Effector memory CD8-positive, alpha-beta T cell (primary cell): ENCODE measurements around the gene ZBTB11.
"Not testable (repeated sequence)": the region's sequence is repeated elsewhere in the genome, so short reads cannot be mapped to it uniquely, and the experiment has no call there.

Experiments used
- ATAC-seq: fragments of 150-1000 bp; cut with Tn5 transposase; replicated peaks from 2 replicates; pipeline ENCODE4 v1.10.0; 2021; ENCODE audit warnings: mild to moderate bottlenecking, moderate library complexity
- DNase-seq, 3 experiments: peaks; one replicate each; pipeline ENCODE4 v3.0.0; 2021
- H3K27ac Mint-ChIP-seq, 2 donors: one replicate each; pipeline ENCODE4 v1.8.0; 2022; ENCODE audit warnings: mild to moderate bottlenecking in 2 of 2, mixed read lengths in 2 of 2, moderate library complexity in 2 of 2
- H3K27me3 Mint-ChIP-seq, 2 donors: one replicate each; pipeline ENCODE4 v1.8.0; 2022; ENCODE audit warnings: mixed read lengths in 2 of 2
- H3K36me3 Mint-ChIP-seq: one replicate; pipeline ENCODE4 v1.8.0; 2022; ENCODE audit warnings: mild to moderate bottlenecking, moderate library complexity, mixed read lengths; ENCODE audit not compliant: insufficient read depth
- H3K4me1 Mint-ChIP-seq, 2 donors: one replicate each; pipeline ENCODE4 v1.8.0; 2022; ENCODE audit warnings: low read depth in 2 of 2, mixed read lengths in 2 of 2
- H3K4me3 Mint-ChIP-seq, 2 donors: one replicate each; pipeline ENCODE4 v1.8.0; 2022; ENCODE audit warnings: mild to moderate bottlenecking in 2 of 2, mixed read lengths in 2 of 2, moderate library complexity in 2 of 2
- H3K9me3 Mint-ChIP-seq, 2 donors: one replicate each; pipeline ENCODE4 v1.8.0; 2022; ENCODE audit warnings: mixed read lengths in 2 of 2

The ZBTB11 gene

DNA sequence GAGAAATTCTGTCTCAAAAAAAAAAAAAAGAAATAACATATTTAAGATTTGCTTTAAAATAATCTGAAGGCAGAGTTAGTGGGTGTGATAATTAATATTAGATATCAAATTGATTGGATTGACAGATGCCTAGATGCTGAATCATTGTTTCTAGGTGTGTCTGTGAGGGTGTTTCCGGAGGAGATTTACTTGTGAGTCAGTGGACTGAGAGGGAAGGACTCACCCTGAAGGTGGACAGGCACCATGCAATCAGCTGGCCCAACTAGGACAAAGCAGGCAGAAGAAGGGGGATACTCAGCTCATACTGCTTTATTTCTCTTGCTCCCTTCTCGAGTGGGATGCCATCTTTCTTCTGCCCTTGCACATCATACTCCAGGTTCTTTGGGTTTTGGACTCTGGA, 26.2 kb upstream of the ZBTB11 start:
- no peak for ATAC-seq
- H3K4me1 Mint-ChIP-seq = no peaks in the 10 kb centered on the region

DNA sequence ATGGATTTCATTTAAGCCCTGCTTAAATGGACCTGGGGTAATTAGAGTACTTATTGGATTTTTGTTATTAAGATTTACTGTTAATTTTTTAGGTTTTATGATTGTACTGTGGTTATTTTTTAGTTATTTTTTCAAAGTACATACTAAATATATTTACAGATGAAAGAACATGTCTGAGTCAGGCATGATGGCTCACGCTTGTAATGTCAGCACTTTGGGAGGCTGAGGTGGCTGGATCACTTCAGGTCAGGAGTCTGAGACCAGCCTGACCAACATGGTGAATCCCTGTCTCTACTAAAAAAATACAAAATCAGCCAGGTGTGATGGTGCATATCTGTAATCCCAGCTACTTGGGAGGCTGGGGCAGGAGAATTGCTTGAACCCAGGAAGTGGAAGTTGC, 25.8 kb upstream of the ZBTB11 start:
- H3K27ac Mint-ChIP-seq = peak overlapping the region in 1 of 2 donors; percentile 35
- DNase-seq = no peak
- no peak overlapping the region for H3K4me3 Mint-ChIP-seq
- H3K27me3 Mint-ChIP-seq = no peaks in the 10 kb centered on the region
- no peaks in the 10 kb centered on the region for H3K36me3 Mint-ChIP-seq
- H3K4me1 Mint-ChIP-seq = no peaks in the 10 kb centered on the region
- no peaks in the 10 kb centered on the region for H3K9me3 Mint-ChIP-seq
- ATAC-seq = no peak

More for the DNA sequence above, 26.2 kb upstream of the ZBTB11 start:
- no peaks in the 10 kb centered on the region for H3K9me3 Mint-ChIP-seq
- no peak overlapping the region for H3K4me3 Mint-ChIP-seq
- DNase-seq = no peak
- H3K27ac Mint-ChIP-seq = peak overlapping the region; percentile 35 to 51
- H3K27me3 Mint-ChIP-seq = no peaks in the 10 kb centered on the region
- H3K36me3 Mint-ChIP-seq = no peaks in the 10 kb centered on the region

DNA sequence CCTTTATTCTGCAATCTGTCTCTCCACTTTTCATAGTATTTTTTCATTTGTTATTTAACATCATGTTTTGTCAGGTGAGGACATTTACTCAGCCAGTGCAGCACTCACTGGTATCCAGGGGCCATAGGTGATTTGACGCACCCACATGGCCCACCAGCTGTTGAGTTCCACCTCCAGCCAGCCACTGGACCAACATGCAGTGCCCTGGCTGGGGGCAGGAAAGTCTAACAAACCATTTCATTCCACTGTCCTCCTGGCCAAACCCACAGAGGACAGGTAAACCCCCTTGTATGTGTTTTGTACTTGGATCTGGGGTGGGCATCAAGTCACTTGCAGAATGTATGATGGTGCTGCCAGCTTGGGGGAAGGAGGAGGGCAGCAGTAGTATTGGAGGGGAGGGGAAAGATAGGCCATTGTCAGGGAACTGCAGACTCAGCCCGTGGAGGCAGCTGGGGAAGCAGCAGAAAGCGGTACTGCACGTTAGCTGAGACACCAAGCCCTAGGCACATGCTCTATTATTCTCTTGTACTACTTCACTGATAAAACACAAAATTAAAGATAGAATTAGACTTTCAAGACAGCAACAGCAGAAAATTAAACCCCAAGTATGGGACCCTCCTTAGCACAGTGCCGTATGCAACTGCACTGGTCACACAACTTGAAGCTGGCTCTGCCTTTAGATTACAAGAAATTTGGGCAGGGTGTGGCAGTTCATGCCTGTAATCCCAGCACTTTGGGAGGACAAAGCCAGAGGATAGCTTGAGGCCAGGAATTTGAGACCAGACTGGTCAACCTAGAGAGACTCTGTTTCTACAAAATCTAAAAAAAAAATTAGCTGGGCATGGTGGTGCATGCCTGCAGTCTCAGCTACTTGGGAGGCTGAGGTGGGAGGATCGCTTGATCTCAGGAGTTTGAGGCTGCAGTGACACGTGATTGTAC, 25.0 kb upstream of the ZBTB11 start:
- no peaks in the 10 kb centered on the region for H3K9me3 Mint-ChIP-seq
- no peaks in the 10 kb centered on the region for H3K4me1 Mint-ChIP-seq
- ATAC-seq (no peak), DNase-seq (no peak)
- H3K36me3 Mint-ChIP-seq = no peaks in the 10 kb centered on the region
- no peak overlapping the region for H3K27ac Mint-ChIP-seq
- H3K27me3 Mint-ChIP-seq = no peaks in the 10 kb centered on the region
- no peak overlapping the region for H3K4me3 Mint-ChIP-seq

- Mint-ChIP-seq H3K27me3 (no peaks in the 10 kb centered on the region), H3K27ac (no peak overlapping the region), H3K36me3 (peaks cover 4% of the 10 kb centered on the region), H3K9me3 (no peaks in the 10 kb centered on the region), H3K4me1 (no peaks in the 10 kb centered on the region), H3K4me3 (no peak overlapping the region)
- ATAC-seq = peak; percentile 35
- DNase-seq = peak; percentile 56 to 63 (median 61)
These were observed 18.9 kb upstream of the ZBTB11 start for GRCh38 chr3:101695779-101696372.

- H3K4me1 Mint-ChIP-seq, H3K27me3 Mint-ChIP-seq, ATAC-seq, H3K27ac Mint-ChIP-seq, H3K4me3 Mint-ChIP-seq, H3K36me3 Mint-ChIP-seq, H3K9me3 Mint-ChIP-seq, DNase-seq: not testable (repeated sequence)
These were observed 17.9 kb upstream of the ZBTB11 start for GRCh38 chr3:101694836-101695235.

GRCh38 chr3:101693540-101693939, 16.6 kb upstream of the ZBTB11 start:
- not testable (repeated sequence) for H3K27me3 Mint-ChIP-seq, H3K36me3 Mint-ChIP-seq, H3K4me1 Mint-ChIP-seq, H3K9me3 Mint-ChIP-seq, H3K4me3 Mint-ChIP-seq, H3K27ac Mint-ChIP-seq
- peak; percentile 17 to 34 (median 24) for DNase-seq
- ATAC-seq = peak; percentile 96

- not testable (repeated sequence) for H3K36me3 Mint-ChIP-seq, ATAC-seq, DNase-seq, H3K4me1 Mint-ChIP-seq, H3K27me3 Mint-ChIP-seq, H3K9me3 Mint-ChIP-seq, H3K4me3 Mint-ChIP-seq
- peak overlapping the region in 1 of 2 donors; percentile 26 for H3K27ac Mint-ChIP-seq
These were observed 15.0 kb upstream of the ZBTB11 start for GRCh38 chr3:101691685-101692671.

GRCh38 chr3:101690972-101691371, 14.0 kb upstream of the ZBTB11 start:
- peaks cover 4 to 11% of the 10 kb centered on the region in 2 donors for H3K4me1 Mint-ChIP-seq

DNA sequence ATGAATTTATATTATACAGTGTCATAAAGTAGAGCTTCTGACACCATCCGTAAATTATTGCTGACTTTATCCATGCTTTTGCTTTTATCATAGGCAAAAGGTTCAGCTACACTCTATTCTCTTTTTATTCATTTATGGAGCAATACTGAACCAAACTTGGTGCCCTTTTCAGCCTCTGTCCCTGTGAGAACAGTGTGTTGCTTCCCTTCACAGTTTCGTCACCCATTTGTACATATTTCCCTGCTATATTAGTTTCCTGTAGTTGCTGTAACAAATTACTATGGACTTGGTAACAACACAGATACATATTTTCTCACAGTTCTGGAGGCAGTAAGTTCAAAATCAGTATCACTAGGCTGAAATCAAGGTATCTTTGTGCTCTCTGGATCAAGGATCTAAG, 12.4 kb upstream of the ZBTB11 start:
- peaks cover 37% of the 10 kb centered on the region for H3K36me3 Mint-ChIP-seq
- no peaks in the 10 kb centered on the region for H3K27me3 Mint-ChIP-seq
- H3K9me3 Mint-ChIP-seq = no peaks in the 10 kb centered on the region
- DNase-seq = no peak
- ATAC-seq = no peak
- no peak overlapping the region for H3K4me3 Mint-ChIP-seq
- H3K27ac Mint-ChIP-seq = peak overlapping the region in 1 of 2 donors; percentile 47
- peaks cover 17 to 25% of the 10 kb centered on the region in 2 donors for H3K4me1 Mint-ChIP-seq

More at GRCh38 chr3:101690972-101691371, 14.0 kb upstream of the ZBTB11 start:
- Mint-ChIP-seq H3K4me3 (no peak overlapping the region), H3K27ac (peak overlapping the region in 1 of 2 donors; percentile 26), H3K36me3 (peaks cover 20% of the 10 kb centered on the region), H3K9me3 (no peaks in the 10 kb centered on the region), H3K27me3 (no peaks in the 10 kb centered on the region)
- DNase-seq (no peak), ATAC-seq (no peak)

DNA sequence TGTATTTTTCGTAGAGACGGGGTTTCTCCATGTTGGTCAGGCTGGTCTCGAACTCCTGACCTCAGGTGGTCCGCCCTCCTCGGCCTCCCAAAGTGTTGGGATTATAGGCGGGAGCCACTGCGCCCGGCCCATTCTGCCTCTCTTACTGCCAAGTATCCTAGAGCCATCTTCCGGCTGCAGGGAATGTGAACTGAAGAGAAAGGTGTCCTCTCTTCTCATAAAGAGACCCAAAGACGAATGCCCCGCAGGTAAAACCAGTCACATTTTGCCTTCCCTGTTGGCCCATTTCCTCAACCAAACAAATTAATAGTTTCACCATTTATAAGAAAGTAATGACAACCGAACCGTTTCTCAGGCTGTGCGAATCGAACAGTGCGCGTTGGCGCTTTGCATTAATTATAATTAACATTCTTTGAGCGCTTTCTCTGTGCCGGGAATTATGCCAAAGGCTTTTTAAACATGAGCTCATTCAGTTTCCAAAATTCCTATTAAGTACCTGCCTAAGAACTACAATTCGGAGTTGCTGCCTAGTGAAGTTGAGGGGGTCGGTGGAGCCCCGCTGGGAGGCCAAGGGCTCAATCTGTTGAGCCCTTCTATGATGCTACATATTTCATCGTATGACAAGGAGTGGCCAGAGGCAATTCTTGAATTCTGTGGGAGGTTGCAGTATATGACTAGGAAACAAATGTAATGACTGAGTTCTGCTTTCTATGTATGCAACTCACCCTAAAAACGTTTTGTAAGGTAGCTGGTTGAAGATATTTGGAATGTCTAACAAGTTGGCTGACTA, 10.4 kb upstream of the ZBTB11 start:
- Mint-ChIP-seq H3K9me3 (no peaks in the 10 kb centered on the region), H3K27ac (peak overlapping the region; percentile 99), H3K4me3 (peak overlapping the region; percentile 94 to 100), H3K4me1 (peaks cover 17 to 25% of the 10 kb centered on the region in 2 donors), H3K27me3 (no peaks in the 10 kb centered on the region), H3K36me3 (peaks cover 51% of the 10 kb centered on the region)
- DNase-seq (peak in 1 of 3 experiments; percentile 6), ATAC-seq (no peak)

DNA sequence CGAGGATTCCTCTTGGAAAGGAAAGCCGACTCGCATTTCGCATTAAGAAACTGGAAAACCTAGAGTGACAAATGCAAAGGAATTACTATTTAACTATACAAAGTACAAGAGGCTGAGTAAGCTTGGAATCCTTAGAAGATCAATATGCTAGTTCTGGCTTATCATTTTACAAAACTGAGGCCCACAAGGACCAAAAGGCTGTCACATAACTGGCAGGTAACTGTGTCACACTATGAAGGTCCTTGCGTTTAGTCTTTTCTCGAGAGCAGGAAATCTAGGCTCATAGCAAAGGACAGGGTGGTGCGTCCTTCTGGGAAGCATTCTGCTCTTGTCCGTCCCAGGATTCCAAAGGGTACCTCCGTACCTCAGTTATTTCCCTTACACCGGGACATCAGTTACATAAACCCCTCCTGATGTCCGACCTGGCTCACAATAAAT, 9.0 kb upstream of the ZBTB11 start:
- DNase-seq (peak in 1 of 3 experiments; percentile 2), ATAC-seq (peak; percentile 1)
- H3K4me3 Mint-ChIP-seq = peak overlapping the region; percentile 94 to 100
- H3K27me3 Mint-ChIP-seq = no peaks in the 10 kb centered on the region
- H3K36me3 Mint-ChIP-seq = peaks cover 65% of the 10 kb centered on the region
- H3K4me1 Mint-ChIP-seq = peaks cover 21 to 32% of the 10 kb centered on the region in 2 donors
- H3K9me3 Mint-ChIP-seq = no peaks in the 10 kb centered on the region
- peak overlapping the region; percentile 99 for H3K27ac Mint-ChIP-seq

GRCh38 chr3:101685050-101685400, 8.1 kb upstream of the ZBTB11 start:
- Mint-ChIP-seq H3K9me3 (no peaks in the 10 kb centered on the region), H3K36me3 (peaks cover 74% of the 10 kb centered on the region), H3K4me1 (peaks cover 21 to 34% of the 10 kb centered on the region in 2 donors)

More at GRCh38 chr3:101685050-101685400, 8.1 kb upstream of the ZBTB11 start:
- Mint-ChIP-seq H3K27me3 (no peaks in the 10 kb centered on the region), H3K27ac (peak overlapping the region; percentile 99), H3K4me3 (peak overlapping the region; percentile 94 to 100)
- no peak for DNase-seq
- ATAC-seq = no peak
